H54 (cell line): ENCODE results near the gene TRIM4.
A peak's percentile ranks its signal among the peaks of the same experiment; 100 is the strongest.
"Not testable (repeated sequence)": the region's sequence is repeated elsewhere in the genome, so short reads cannot be mapped to it uniquely, and the experiment has no call there.

ENCODE experiments used
- DNase-seq: peaks from one replicate; pipeline ENCODE4 v3.0.0; 2011; ENCODE audit warnings: low spot score, mixed read lengths; ENCODE audit not compliant: insufficient read length
- FAIRE-seq: peaks from 3 replicates; lab custom pipeline; 2011; peaks lifted over from hg19 to GRCh38; lab: Jason Lieb, UNC
- POLR2A ChIP-seq: IDR thresholded peaks from 2 replicates; pipeline ENCODE4 v1.6.1; 2011; ENCODE audit warnings: low read depth, mild to moderate bottlenecking, low read length

Gene TRIM4

GRCh38 chr7:99918959-99919813 is at the start of gene TRIM4:
Gene TRIM4, minus strand, starts transcription at chr7:99919530. Its CDS starts 129 bp downstream, at chr7:99919401.
- TF ChIP-seq POLR2A, result peak; percentile 92
- DNase-seq (peak; percentile 90), FAIRE-seq (no peak)

- TF ChIP-seq POLR2A, result no peak
- DNase-seq (no peak), FAIRE-seq (no peak)
Observed at GRCh38 chr7:99958564-99959227, 39.4 kb upstream of the TRIM4 start.

- DNase-seq (no peak), FAIRE-seq (no peak)
- TF ChIP-seq POLR2A, result no peak
Observed at GRCh38 chr7:99955247-99955646, 35.9 kb upstream of the TRIM4 start.

- not testable (repeated sequence) for FAIRE-seq, DNase-seq
Observed at GRCh38 chr7:99954643-99955042, 35.3 kb upstream of the TRIM4 start.

GRCh38 chr7:99953649-99954048 is 34.3 kb upstream of the TRIM4 start:
- TF ChIP-seq POLR2A, result no peak
- DNase-seq (no peak), FAIRE-seq (no peak)

GRCh38 chr7:99952649-99953048 is 33.3 kb upstream of the TRIM4 start:
- DNase-seq, FAIRE-seq: not testable (repeated sequence)

GRCh38 chr7:99950819-99951218 is 31.5 kb upstream of the TRIM4 start:
- not testable (repeated sequence) for DNase-seq, FAIRE-seq

- no peak for TF ChIP-seq POLR2A
- no peak for FAIRE-seq
- DNase-seq, result no peak
Observed at GRCh38 chr7:99949645-99950228, 30.4 kb upstream of the TRIM4 start.

- DNase-seq, result no peak
- no peak for TF ChIP-seq POLR2A
- FAIRE-seq, result no peak
Observed at GRCh38 chr7:99947608-99948007, 28.3 kb upstream of the TRIM4 start.

GRCh38 chr7:99944497-99945070 is 25.3 kb upstream of the TRIM4 start:
- FAIRE-seq (no peak), DNase-seq (no peak)
- TF ChIP-seq POLR2A, result no peak

GRCh38 chr7:99943641-99944496 is 24.5 kb upstream of the TRIM4 start:
- no peak for FAIRE-seq
- TF ChIP-seq POLR2A, result no peak
- no peak for DNase-seq

- no peak for FAIRE-seq
- DNase-seq, result no peak
- TF ChIP-seq POLR2A, result no peak
Observed at GRCh38 chr7:99938296-99938695, 19.0 kb upstream of the TRIM4 start.

GRCh38 chr7:99935009-99935408 is 15.7 kb upstream of the TRIM4 start:
- FAIRE-seq, DNase-seq: not testable (repeated sequence)
